GM21423 (cell line): Measurements from ENCODE around the gene SOX6.

ENCODE experiments used
- ATAC-seq: cut with Tn5 transposase; IDR thresholded peaks from one replicate; pipeline ENCODE4 v1.9.1; 2021; ENCODE audit warnings: mild to moderate bottlenecking, moderate library complexity; ENCODE audit not compliant: unreplicated experiment

Gene SOX6

DNA sequence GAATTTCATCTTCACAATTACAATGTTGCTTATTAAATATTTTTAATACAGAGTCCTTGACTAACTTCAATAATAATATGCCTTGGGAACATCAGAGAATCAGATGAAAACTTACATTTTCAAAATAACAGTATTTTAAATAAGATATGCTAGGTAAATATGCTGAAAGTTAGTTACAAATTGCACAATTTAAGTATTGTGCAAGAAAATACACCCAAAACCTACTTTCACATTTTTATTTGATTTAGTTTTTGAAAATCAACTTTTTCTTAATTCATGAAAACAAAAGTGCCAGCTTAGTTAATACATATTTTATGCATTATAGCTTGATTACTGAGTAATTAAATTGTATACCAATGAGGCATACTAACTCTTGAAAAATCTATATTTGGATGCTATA is 76.8 kb downstream of the SOX6 start:
- no peak for ATAC-seq

DNA sequence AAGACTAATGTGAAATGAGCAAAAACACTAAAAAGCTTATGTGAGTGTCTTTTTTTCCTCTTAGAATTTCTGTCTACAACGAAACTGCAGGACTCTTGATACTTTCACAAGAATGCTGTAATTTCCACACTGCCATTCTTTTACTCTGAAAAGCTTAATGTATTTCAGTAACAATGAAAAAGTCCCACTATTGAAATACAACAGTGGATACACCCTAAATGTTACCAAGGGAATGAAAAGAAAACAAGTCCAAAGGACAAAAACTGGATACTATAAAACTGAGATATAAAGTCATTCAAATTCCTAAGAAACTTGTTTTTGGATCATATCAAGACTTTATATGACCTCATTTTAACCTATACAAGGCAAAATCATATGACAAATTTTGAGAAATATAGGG is 77.4 kb downstream of the SOX6 start:
- no peak for ATAC-seq

DNA sequence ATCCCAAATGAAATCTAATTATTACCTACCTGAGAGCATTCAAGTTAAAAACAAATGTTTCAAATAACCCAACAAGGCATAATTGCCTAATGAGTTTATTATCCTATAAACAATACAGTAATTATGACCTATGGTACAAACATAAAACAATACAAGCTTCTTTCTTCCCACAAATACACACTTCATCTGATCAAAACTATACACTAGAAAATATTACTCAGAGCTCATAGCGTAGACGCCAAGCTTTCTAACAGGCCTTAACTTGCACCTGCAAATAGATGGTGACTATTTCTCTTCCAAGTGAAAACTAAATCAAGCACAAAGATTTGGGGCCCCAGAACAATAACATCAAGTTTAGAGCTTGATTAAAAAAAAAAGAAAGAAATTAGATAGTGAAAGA is 78.1 kb downstream of the SOX6 start:
- ATAC-seq = no peak

DNA sequence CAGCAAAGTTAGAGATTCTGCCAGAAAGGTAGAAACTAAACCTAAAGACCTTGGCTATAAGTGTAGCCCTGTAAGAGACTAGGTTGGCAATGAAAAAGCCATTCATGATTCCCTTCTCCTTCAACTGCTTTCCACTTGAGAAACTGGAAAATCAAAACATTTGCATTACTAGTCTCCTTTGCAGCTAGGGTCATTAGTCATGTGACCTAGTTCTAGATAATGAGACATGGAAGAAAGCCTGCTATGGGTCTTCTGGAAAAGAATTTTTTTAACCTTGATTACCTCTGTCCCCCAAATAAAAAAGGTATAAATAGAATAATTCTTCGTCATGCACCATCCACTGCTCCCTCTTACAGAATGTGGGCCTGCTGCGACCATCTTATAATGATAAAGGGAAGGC is 80.1 kb downstream of the SOX6 start:
- ATAC-seq = no peak

DNA sequence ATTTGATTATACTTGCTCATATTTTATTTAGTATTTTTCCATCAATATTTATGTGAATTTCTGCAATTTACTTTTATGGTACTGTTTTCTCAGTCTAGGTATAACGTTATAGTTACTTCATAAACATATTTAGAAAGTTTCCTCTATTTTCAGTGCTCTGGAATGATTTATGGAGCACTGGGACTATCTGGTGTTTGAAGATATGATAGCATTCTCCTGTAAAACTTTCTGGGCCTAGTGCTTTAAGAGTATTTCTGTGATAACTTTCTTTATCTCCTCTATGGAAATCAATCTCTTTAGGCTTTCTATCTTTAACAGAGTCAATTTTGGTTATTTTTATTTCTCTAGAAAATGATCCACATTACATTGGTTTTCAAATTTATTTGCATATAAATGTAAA is 85.1 kb downstream of the SOX6 start:
- ATAC-seq = no peak

DNA sequence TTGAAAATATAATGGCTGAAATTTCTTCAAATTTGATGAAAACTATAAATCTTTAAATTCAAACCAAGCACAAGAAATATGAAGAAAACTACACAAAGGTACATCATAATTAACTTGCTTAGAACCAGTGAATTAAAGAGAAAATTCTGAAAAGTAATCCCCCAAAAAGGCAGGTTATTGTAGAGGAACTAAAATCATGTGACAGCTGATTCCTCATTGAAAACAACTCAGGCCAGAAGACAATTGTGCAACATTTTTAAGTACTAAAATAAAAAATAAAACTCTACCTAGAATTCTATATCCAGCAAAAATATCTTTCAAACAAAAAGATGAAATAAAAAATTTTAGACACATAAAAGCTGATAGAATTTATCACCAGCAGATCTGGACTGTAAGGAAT is 90.3 kb downstream of the SOX6 start:
- no peak for ATAC-seq

DNA sequence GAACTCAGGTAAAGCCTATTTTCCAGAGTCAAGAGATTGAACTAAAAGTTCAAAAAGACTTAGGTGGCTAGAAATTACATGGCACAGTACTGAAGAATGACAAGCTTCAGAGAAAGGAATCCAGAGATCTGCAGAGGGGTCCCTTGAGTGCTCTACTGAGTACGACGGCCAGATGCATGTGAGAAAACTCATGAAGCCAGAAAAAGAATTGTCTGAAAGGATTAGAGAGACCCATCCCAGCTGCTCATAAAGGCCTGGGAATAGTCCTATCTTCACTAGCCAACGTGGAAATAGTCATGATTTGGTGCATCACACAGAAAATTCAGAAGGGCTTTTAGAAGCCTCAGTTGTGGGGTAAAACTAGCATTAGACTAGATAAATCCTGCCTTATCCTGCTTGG is 91.3 kb downstream of the SOX6 start:
- no peak for ATAC-seq

DNA sequence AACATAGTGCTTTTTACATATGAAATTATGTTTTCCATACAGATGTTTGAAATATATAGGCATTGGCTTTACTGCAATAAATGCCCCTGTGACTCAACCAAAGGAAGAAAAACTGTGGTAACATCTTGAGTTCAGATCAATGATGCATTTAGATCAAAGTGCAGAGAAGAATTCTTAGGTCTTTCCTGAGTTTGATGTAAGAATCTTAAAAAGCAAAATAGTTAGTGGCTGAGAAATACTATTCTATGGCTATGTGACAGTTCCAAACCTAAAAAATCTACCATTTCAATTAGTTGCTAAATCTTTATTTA is 93.7 kb downstream of the SOX6 start:
- ATAC-seq = no peak

DNA sequence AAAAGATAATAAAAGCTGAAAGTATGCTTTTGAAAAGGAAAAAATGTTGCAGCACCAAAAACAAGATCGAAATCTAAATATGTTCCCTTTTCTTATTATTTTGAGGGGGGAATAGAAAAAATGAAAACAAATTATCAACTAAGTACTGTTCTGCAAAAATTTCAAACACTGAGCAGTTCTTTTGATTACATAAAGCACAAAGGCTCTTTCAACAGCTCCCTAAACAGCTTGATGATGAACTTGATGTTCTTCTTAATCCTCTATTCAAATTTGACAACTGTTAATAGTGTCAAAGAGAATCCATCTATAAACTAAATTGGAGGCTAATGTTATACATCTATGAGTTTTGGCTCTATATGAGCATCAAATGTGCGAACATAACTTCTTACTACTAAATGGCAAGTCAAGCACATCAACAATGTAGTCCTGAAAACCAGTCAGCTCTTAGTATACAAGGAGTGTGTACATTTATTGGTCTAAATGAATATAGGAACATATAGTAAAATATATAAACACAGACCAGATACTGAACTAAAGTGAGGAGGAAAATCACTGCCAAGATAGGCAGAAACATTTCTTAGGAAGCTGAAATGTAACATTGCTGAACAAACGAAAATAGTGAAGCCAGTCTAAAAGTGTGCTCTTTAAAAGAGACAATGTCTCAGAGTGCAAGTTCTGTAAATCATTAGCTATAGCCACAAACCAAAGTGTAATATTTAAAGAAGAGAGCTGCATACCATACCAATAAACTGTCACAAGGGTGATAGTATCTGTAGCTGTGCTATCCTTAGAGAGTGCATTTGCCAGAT is 94.3 kb downstream of the SOX6 start:
- peak; percentile 98 for ATAC-seq

DNA sequence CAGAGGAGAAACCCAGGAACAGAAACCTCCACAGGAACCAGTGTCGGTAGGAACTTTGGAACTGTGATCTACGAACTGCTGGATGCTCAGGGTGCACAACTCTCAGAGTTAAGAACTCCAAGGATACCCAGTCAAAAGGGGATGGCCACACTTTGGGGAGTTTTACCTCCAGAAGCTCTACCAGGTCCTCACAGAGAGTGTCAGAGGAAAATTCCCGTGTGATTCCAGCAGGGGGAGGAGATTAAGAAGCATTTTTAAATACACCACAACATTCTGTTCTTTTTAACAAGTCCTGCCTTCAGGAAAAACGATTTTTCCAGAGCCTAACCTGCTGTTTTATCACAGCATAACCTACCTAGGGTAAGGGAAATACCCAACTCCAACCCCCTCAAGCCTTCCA is 104.0 kb downstream of the SOX6 start:
- ATAC-seq = no peak

DNA sequence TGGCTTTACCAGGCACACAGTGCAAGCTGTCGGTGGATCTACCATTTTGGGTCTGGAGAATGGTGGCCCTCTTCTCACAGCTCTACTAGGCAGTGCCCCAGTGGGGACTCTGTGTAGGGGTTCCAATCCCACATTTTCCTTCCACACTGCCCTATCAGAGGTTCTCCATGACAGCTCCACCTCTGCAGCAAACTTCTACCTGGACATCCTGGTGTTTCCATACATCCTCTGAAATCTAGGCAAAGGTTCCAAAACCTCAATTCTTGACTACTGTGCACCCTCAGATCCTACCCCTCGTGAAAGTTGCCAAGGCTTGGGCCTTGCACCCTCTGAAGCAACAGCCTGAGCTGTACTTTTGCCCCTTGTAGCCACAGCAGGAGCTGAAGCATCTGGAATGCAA is 108.1 kb downstream of the SOX6 start:
- no peak for ATAC-seq

DNA sequence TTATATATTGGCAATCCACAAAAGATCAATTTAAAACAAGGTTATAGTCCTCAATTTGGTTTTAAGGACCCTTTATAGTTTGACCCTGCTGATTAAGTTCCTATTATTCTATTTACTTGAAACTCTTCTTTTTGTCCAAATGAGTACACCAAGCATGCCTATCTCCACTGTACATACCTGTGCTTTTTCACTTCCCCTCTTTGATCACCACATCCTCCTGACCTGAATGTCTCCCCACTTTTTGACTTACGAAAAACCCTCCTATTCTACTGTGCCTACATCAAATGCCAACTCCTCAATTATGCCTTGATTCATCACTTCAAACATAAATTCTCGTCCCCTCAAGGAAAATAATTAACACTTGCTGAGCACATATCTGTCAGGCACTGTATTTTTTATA is 113.5 kb downstream of the SOX6 start:
- ATAC-seq = peak; percentile 77

DNA sequence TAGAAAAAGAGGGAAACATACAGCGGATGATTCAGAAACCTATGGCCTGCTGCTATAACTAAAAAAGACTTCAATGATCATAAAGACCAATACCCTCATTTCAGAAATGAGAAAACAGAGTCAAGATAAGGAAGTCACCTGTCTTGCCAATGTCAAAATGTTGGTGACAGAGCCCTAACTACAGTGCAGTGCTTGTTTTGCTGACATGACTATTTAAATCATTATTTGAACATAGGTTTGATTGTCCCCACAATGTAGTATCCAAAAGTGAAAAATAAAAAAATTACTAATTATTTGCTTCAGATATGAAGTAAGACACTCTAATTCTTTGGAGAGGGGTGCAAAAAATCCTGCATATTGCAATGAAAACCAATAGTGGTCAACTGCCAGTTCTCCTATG is 115.7 kb downstream of the SOX6 start:
- no peak for ATAC-seq

DNA sequence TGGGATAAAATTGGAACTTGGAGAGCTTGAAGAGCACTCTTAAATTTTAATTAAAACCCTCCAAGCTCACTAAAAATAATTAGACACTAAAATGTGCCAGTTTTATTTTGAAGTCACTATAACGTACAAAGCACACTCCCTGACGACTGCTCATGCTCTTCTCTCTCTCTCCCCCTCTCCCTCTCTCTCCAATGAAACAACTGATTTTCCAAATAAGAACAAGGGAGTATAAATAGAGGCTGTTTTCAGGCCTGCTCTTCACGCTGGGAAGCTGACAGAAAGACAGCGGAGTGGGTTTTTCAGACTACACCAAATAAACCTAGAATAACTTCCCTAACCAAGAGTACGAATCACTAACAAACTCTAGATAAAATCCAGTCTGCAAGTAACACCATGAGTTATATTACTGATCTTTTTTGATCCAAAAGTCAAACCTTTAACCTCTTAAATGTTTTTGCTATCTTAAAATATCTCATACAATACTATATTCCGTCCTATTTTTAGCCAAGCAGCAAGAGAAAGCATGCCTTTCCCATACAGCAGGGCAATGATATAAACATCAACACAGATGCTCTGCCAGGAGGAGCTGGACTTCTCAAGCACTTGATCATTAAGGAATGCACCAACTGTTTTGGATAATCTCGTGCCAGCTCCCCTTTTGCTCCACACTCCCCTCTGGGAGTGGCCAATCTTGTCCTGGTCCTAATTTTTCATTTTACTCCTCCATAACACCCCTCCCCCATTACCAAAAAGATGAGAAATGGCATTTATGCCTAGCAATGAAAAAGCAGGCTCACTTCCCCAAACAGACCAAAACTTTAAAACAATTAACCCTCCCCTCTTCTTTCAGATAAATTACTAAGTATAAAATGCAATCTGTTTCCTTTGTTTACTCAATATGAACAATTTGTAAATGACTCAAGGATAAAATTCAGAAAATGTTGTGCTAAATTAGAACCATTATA is 116.9 kb downstream of the SOX6 start:
- no peak for ATAC-seq

DNA sequence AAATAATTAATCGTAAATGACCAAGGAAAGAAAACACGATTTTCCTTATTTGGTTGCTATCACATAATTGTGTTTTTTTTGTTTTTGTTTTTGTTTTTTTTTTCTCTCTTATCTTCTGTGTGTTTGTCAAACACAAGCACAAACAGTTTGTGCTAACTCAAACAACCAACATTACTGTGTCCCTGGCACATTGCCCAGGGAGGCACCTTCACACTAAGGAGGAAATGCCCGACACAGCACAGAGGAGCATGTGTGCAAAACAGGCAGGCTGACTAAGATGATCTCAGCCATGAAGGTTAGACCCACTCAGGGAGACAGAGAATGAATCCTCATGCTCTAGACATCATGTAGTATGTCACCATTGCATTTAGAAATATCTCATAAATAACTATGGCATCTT is 130.1 kb downstream of the SOX6 start:
- ATAC-seq = no peak

DNA sequence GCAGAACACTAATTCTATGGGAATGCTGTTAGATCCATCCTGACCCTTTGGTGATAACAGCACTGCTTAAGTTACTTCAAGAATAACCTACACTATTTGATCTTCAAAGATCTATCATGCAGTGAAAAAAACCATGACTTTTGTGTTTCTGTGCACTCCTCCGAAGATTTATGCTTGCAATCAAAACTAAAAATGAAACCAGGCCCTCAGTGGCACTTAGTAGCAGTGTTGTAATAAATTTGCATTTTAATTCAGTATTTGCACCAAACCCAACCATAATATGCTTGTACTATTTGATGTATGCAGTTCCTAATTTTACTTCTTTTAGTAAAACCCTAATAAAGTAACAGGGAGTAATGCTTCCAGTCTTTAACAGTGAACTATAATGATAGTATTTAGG is 130.7 kb downstream of the SOX6 start:
- no peak for ATAC-seq

DNA sequence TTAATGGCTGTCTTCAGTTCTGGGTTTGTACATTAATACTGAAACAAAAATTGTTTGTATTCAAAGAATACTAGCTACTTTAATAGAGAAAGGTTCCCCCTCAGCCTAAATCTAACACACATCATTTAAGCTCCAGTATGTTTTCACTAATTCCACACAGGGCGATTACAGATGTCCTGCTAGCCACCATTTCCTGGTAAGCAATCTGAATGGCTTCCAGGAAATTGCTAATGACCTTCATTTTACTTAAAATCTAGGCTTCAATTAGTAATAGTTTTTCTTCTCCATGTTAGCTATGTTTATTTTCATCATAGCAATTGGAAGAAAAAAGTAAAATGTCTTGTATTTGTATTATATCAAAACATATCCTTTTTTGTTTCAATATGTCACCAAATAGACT is 132.8 kb downstream of the SOX6 start:
- ATAC-seq = no peak

DNA sequence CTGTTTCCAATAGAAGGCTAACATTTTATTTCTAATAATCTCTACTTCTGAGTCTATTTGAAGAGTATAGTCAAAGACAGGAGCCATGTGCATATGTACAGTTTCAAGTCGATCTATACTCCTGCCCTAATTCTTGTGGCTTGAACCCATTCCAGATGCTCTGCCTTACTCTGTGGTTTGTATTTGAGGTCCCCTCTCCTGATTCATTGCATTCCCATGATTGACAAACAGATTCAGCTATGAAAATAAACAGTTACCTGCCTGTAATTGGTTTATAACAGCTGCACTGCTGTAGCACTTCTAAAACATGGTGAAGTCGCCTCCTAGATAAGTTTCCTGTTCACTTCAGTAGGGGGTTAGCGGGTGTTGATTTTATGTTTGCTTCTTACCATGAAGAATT is 138.7 kb downstream of the SOX6 start:
- ATAC-seq = no peak

DNA sequence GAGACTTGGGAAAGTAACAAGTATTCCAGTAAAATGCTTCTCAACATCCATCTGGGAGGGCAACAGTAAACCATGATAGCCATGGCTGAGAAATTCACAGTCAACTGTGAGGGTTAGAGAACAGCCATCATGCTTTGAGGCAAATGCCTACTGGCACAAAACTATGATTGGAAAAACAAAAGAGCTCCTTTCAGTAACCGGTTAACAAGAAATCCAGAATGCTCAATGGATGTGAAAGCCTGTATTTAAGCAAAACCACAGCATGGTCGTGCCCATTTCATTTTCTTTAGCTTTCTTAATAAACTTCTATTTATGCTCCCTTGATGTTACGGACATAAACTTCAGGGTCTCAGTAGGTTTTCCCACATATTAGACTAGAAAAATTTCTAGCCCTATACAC is 139.5 kb downstream of the SOX6 start:
- ATAC-seq = no peak

DNA sequence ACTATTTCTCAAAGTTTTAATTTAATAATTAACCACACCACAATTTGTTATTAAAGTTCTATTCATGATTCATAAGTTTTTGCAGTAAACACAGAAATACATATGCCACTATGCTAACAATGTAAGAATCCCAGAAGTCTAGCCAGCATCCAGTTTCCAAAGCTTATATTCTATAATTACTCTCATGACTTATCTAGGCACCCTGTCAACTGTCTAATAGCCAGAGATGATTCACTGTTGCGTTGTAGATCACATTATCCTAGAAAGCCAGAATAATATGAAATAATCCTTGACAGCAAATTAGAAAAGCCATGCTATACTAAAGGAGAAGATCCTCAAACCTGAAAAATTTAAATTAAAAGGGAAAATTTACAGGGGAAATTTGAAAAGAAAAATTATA is 141.0 kb downstream of the SOX6 start:
- no peak for ATAC-seq

DNA sequence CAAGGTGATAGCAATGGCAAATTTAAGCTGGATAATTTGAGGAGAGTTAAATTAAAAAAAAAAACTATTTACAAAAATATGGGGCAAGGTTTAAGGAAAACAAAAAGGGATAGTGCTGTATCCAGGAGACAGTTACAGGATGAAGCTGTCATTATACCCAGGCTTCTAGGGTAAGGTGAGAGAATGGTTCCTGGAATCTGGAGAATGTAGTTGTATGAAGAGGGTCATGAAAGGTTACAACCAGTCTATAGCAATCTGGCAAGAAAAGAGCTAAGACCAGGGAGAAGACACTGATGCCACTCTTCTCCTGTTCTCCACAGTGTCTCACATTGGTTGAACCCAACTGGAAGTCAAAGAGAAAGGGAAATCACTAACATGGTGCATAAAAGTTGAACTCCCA is 144.9 kb downstream of the SOX6 start:
- ATAC-seq = no peak

DNA sequence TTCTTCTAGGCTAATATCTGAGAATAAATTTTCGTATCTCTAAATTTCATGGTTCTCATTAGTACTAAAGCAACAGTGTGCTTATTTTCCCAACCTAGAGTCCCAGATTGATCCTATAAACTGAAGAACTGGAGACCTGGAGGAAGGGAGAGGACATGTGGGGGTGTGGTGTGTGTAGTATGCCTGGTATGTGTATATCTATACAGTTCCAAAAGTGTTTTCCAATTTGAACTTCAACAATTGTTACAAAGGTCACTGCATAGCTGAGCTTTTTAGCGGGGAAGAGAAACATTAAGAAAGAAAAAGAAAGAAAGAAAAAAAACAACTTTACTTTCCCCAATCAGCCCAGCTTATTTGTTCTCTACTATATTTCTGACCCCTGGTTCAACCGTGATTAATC is 152.1 kb downstream of the SOX6 start:
- ATAC-seq = no peak
